Measurements from ENCODE around the gene GGTLC2.
"Not testable (repeated sequence)": the region's sequence is repeated elsewhere in the genome, so short reads cannot be mapped to it uniquely, and the experiment has no call there.

The GGTLC2 gene

DNA sequence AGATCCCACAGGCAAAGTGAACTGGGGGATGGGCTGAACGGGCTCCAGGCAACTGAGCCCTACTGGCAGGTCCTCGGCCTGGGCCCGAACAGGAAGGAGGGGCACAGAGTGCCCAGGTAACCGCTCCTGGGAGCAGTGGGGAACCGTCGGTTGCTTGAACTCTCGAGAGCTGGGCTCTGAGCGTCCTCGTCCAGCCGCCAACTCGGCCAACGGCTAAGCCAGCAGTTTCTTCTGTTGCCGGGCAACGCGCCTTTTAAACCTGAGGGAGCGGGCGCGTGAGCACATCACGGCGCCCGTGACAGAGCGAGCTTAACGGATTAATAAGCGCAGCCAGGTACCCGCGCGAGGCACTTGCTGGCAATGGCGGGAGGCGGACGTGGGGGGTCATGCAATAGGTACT is at the start of gene GGTLC2:
Gene GGTLC2, plus strand, starts transcription at position 301 of the 400 bp plus-strand sequence. CDS start 1,732 bp downstream, outside the sequence.
- DNase-seq (ENCODE audit: low read depth) = not testable (repeated sequence)

DNA sequence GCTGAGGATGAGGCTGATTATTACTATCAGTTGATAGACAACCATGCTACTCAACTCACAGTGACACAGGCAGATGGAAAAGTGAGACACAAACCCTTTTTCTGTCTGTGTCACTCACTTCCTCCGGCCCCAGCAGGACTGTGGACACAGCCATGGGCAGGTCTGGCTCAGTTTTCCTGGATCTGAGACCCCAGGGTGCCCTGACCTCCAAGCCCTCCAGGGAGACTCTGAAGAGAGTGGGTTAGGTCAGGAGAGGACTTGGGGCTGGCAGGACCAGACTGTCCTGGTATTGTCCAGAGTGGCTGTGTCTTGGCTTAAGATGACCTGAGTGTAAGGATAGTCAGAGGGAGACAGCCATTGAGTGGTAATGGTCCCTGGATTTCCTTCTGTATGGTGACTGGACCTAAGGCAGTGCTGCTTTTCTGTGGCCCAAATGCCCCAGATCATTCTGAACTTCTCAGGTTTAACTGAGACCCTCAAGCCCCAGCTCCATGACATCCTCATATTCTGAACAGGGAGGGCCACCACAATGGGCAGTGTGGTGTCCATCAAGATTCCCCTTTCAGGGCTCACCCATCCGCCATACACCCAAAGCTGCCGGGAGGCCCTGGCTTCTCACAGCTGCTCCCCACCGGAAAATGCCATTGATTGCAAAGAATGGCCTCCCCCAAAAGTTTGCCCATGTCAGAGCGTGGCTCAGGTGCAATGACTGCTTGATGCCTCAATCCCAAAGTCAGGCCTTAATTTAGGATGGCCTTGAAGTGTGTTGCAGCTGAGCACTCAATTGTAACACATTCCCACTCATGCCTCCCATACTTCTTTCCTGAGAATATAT is 49.2 kb upstream of the GGTLC2 start:
- no peak for DNase-seq (ENCODE audit: low read depth)

DNA sequence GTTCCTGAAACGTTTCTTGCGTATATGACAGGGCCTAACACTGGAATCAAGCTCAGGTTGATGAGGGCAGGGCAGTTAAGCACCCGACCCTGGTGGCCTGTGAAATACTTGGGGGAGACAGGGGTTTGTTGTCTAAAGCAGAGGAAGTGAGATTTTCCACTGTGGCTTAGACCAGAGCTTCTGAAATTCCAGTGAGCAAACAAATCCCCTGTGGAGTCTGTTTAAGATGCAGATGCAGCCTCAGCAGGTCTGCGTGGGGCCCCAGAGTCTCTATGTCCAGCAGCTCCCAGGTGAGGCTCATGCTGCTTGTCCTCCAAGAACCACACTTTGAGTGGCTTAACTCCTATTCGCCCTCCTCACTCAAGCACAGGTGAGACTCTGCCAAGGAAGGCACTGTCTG is 46.3 kb upstream of the GGTLC2 start:
- no peak for DNase-seq (ENCODE audit: low read depth)

DNA sequence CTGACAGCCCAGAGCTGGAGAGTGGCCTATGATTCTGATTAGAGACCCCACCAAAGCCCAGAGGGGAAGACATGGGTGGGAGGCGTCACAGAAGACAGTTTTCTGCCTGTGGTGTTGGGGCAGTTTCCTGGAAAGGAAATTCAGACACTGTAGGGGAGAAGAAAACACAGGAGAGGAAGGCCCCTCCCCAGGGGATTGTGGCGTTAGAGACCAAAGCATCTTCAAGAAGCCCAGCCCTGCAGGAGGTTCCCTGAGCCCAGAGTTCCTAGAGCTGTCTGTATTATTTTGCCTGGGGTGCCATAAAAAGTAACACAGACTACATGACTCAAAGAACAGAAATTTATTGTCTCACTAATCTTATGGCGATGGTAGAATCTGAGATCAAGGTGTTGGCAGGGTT is 45.2 kb upstream of the GGTLC2 start:
- no peak for DNase-seq (ENCODE audit: low read depth)

DNA sequence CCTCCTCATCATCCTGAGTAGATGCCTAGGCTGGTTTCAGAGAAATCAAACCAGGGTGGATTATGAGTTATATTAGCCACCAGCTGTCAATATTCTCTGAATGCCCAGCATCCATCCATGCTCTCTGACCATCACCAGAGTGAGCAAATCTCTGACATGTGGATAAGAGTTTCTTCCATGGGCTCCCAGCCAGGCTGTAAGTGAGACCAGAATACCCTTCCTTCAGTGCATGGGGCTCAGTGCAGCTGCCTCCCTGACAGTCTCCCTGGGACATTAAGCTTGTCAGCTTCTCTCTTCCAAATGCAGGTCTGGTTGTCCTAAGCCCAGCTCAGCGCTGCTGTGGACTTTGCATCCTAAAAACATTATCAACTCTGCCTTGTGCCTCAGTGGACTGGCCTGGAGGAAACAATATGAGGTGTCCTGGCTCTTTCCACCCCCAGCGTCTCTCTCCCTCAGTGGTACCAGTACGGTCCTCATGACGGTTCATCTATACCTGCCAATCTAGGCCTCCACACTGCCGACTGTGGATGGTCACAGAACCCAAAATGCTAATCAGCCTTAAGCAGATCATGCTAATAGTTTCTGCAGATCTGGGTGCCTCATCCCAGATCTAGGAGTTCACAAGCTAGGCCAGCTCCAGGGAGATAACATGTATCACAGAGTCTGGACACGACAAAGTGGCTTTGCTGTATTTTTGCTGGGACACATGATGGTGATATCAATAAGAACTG is 43.7 kb upstream of the GGTLC2 start:
- DNase-seq (ENCODE audit: low read depth) = no peak

DNA sequence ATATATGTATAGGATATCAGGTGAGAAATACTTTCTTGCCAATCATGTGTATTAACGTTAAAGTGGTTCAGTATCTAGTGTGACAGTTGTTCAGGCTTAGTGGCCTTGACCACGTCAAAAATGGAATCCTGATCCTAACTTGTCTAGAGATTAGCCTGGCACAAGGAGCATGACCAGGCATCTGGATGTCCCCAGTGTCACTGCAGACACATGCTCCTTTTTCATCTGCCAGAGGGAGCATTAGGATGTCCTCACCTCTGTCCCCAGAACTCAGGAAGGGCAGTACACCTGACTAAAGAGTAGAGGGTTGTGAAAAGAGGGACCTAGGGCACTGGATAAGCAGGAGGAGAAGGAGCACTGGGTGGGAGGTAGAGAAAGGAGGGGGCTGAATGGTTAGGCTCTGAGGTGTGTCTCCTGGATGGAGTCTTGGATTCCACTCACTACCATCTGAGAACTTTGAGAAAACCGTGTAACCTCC is 40.9 kb upstream of the GGTLC2 start:
- no peak for DNase-seq (ENCODE audit: low read depth)

DNA sequence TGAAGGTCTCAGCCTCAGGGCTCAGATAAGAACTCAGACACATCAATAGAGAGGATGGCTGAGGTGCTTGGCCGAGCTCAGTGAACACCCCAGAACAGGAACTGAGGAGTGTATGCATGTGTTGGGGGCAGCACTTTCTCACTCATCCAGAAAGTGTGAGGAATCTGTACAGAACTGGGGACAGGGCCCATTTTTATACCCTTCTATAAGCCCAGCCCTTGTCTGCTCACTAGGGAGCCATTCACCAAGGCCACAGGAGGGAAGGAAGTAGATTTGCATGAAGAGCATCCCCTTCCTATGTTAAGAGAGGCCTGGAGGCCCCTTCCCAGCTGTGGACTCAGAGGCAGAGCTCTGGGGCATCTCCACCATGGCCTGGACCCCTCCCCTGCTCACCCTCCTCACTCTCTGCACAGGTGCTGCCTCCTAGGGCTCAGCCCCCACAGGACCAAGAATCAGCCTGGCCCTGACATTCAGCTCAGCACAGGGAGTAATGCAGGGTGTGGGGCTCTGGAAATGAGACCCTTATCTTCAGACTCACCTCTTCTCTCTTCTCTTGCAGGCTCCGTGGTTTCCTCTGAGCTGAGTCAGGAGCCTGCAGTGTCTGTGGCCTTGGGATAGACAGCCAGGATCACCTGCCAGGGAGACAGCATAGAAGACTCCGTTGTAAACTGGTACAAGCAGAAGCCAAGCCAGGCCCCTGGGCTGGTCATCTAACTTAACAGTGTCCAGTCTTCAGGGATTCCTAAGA is 39.9 kb upstream of the GGTLC2 start:
- DNase-seq (ENCODE audit: low read depth) = no peak

DNA sequence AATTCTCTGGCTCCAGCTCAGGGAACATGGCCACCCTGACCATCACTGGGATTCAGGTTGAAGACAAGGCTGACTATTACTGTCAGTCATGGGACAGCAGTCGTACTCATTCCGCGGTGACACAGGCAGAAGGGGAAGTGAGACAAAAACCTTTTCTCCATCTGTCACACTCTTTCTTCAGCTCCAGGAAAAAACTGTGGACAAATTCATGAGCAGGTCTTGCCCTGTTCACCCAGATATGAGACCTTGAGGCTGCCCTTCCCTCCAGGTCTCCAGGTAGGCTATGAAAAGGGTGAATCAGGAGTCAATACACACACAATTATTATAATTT is 39.4 kb upstream of the GGTLC2 start:
- no peak for DNase-seq (ENCODE audit: low read depth)

DNA sequence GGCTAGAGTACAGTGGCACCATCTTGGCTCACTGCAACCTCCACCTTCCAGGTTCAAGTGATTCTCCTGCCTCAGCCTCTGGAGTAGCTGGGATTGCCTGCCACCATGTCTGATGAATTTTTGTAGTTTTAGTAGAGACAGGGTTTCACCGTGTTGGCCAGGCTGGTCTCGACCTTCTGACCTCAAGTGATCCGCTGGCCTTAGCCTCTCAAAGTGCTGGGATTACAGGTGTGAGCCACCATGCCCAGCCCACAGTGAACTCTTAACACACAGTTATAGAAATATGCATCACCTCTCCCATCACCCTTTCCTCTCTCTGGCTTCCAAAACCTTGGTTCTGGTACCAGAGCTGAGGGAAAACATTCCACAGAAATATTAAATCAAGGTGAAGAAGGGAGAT is 36.4 kb upstream of the GGTLC2 start:
- DNase-seq (ENCODE audit: low read depth) = not testable (repeated sequence)

DNA sequence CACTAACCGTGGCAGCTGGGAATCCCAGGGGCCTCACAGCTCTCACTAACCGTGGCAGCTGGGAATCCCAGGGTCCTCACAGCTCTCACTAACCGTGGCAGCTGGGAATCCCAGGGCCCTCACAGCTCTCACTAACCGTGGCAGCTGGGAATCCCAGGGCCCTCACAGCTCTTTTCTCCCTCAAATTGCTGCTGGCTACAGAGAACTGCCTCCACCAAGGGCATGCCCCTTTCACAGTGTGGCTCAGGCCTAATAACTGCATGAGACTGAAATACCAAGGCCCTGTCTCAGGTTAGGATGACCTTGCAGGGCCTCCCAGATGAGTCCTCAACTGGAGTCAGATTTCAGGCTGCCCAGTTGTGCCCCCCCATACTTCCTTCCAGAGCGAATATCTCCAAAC is 35.1 kb upstream of the GGTLC2 start:
- DNase-seq (ENCODE audit: low read depth) = no peak

DNA sequence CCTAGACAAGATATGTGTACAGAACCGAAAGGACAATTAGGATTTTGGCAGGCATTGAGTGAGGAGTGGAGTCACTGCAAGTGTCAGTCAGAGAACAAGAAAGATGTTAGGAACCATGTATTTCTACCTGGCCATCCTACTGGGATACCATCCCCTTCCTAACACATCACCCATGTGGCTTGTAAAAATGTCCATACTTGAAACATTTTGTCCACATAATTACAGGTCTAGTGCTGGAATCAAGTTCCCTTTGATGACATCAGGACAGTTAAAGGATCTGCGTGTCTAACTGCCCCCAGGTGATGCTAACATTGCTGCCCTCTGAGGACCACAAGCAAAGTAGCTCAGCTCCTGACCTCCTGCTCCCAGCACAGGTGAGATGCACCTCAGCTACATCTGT is 31.9 kb upstream of the GGTLC2 start:
- DNase-seq (ENCODE audit: low read depth) = no peak

DNA sequence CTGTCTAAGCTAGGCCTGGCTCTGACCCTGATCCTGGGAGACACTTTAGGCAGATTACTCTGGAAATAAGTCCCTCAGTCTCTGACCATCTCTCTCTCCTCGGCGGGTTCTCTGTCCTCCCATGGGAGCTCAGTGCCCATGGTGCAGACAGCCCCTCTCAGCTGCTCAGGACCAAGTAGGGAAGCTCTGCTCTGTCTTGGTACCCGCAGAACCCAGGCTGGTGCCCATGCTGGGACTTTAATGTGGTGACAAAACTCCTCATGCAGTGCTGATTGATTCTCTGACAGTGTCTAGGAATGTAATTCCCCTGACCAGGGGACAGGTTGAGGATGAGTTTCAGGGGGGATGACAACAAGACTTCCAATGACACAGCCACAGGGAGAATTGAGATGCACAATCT is 30.3 kb upstream of the GGTLC2 start:
- DNase-seq (ENCODE audit: low read depth) = no peak

DNA sequence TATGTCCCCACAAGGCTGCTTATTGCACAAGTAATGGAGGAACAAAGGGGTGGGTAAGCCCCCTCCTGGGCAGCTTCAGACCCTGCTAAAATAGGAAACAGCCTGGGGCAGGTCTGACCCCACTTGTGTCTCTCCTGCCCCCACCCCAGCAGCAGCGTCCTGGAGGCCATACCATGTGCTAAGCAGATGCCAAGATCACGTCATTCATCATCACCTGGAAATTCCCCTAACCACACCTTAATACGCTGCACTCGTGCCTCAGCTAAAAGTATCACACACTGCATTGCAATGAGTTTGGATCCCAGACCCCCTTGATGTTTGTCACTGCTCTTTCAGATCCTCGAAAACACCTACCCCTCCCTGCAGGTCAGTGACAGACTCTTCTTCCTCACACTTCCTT is 27.8 kb upstream of the GGTLC2 start:
- DNase-seq (ENCODE audit: low read depth) = no peak

DNA sequence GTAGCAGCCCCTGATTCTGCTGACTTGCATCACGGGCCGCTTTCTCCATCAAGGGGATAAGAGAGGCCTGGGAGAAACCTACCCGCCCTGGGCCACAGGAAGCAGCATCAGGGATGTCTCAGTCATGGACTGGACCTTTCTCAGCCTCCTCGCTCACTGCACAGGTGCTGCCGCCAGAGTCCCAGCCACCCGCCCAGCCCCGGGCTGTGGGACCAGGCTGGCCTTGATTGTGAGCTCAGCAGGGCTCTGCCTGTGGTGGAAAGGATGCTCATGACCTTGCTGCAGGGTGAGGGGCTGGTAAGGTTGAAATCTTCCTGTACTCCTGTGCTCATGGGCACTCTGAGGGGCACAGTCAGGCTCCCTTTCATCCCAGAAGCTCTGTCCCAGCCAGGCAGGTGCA is 26.0 kb upstream of the GGTLC2 start:
- DNase-seq (ENCODE audit: low read depth) = no peak

DNA sequence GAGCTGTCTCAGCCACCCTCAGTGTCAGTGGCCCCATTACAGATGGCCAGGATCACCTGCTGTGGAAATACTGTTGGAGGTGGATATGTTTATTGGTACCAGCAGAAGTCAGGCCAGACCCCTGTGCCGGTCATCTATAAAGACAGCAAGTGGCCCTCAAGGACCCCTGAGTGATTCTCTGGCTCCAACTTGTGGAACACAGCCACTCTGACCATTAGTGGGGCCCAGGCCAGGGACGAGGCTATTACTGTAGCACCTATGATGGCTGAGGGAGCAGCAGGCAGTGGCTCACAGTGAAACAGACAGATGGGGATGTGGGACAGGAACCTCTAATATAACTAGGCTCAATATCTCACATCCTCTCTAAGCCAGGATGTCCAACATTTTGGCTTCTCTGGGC is 25.5 kb upstream of the GGTLC2 start:
- no peak for DNase-seq (ENCODE audit: low read depth)

DNA sequence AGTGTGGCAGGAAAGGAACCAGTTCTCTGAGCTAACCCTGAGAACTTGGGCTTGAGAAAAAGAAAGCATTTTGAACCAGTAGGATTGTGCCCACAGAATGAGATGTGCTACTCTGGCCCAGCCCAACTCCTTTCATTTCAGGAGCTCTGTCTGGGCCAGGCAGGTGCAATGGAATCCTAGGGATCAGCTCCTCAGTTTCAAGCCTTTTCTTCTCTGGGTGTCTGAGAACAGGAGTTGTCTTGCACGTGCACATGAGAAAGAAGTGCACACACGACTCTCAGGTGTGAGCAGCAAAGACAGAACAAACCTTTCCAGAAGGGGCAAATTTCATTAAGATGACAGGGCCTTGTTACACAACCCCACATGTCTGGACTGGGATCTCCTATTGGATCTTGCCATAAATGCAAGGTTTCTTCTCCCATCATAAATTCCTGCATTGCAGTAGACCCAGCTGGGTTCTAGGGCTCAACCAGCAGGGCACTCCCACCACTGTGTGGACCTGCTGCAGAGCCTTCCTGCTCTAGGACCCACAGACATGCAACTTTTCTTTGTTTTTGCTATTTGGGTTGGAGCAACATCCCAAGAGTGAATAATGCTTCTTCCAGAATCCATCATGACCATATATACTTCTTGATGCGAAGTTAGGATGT is 24.5 kb upstream of the GGTLC2 start:
- no peak for DNase-seq (ENCODE audit: low read depth)

DNA sequence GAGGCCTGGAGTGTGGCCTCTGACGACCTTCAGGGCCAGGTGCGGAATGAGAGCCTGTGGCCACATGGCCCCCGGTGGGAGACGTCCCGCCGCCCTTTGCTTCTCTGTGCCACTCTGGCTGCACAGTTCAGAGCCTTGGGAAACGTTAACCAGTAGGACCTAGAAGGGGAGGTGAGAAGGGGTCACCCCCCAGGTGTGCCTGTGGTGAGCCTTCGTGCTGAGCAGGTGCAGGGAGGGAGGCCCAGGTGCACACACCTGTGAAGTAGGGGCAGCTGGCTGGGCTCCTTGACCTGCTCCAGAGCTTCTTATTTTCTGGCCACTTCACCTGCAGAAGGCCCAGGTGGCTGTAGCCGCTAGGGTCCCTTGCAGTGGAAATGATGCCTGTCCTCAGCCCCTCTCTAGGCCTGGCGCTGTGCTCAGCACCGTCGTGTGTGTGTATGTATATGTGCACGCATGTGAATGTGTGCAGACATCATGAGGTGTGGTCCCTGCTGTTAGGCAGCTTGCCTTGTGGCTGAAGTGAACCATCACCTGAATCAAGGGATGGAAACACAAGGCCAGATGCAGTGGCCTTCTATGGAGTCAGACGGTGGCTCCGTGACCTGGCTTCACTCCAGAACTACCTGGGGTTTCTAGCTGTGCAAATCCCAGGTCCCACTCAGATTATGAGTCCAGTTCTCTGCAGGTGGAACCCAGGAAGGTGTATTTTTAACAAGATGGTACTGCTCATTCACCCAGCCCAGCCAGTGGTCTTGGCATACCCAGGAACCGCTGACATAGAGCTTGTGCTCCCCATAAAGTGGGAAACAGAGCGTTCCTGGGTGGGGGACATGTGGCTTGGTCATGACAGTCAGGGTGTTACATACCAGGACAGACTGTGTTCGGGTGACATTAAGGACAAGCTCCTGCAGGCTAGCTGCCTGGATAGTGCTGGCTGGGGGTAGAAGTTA is 15.6 kb upstream of the GGTLC2 start:
- DNase-seq (ENCODE audit: low read depth) = not testable (repeated sequence)

DNA sequence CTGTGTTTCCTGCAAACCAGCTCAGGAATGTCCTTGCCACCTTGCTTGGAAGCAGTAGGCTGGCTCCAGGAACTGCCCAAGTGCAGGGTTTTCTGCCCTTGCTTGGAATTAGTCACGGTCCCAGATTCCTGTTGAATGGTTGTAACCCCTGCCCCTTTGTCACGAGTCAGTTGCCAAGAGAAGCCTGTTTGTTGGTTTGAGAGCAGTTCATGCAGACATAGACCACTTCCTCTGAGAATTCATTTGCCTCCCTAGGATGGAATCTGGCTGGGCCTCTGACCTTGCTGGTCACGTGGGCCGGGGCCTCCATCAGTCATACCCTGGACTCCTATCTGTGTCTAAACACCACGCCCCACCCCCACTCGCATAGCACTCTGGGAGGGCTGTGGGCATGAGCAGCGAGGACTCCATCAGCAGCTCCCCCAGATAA is 13.2 kb upstream of the GGTLC2 start:
- DNase-seq (ENCODE audit: low read depth) = not testable (repeated sequence)

DNA sequence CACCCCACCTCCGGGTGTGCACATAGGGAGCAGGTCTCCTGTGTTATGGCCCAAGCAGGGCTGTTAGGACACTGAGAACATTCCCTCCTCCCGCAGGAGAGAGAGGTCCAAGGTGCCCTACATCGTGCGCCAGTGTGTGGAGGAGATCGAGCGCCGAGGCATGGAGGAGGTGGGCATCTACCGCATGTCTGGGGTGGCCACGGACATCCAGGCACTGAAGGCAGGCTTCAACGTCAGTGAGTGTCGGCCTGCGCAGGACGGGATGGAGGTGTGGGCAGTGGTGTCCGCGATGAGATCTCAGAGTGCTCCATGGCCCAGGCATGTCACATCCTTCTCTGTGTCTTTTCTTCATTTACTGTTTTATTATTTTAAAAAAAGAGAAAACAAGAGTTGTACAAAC is 12.2 kb upstream of the GGTLC2 start:
- DNase-seq (ENCODE audit: low read depth) = not testable (repeated sequence)

DNA sequence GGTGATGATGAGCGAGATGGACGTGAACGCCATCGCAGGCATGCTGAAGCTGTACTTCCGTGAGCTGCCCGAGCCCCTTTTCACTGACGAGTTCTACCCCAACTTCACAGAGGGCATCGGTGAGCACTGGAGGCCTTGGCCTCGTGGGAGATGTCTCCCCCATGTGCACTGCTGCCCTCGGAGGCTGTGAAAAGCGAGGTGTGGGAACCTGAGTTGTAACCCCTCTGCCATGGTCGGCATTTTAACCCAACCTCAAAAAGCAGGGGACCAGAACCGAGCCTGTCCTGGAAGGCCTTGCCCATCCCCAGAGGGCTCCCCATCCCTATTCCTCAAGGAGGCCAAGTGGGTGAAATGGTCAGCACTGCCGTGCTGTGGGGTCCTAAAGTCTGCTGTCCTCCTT is 10.9 kb upstream of the GGTLC2 start:
- DNase-seq (ENCODE audit: low read depth) = not testable (repeated sequence)

DNA sequence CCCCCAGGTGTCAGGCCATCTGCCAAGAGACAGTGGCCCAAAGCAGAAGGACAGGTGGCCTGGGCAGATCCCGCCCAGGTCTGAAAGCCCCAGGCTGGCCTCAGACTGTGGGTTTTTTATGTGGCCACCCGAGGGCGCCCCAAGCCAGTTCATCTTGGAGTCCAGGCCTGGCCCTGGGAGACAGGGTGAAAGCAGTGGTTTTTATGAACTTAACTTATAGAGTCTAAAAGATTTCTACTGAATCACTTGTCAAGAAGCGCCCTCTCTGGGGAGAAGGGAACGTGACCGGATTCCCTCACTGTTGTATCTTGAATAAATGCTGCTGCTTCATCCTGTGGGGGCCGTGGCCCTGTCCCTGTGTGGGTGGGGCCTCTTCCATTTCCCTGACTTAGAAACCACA is 8.2 kb upstream of the GGTLC2 start:
- DNase-seq (ENCODE audit: low read depth) = not testable (repeated sequence)
